Left lobe of liver (tissue), 2 donors: ENCODE results near the gene EXOC6B. TPM values are rescaled to one million over a fixed set of nuclear protein-coding genes. Genes with fewer than 3 reads are reported as not detected.

Source experiments
- ATAC-seq: fragments of 200-7000 bp; cut with Tn5 transposase; one replicate; pipeline ENCODE4 v1.9.1; 2020; ENCODE audit warnings: mild to moderate bottlenecking, moderate library complexity
- DNase-seq: peaks from one replicate; pipeline ENCODE4 v3.0.0-alpha.2; 2020; ENCODE audit warnings: low spot score
- total RNA-seq: library from RNA; stranded (reverse); gene quantifications from one replicate; pipeline ENCODE4 v1.2.1, GENCODE V29; 2021
- donor health status: DM: no; HTN: no; CAD: no; lungs with moderate emphysema.
- donor health status: DM: no; HTN: yes; CAD: no.

The EXOC6B gene
- total RNA-seq, 1 donor from 2014 or later = 9.1 TPM

GRCh38 chr2:72793798-72794440 is 31.9 kb downstream of the EXOC6B start:
- ATAC-seq = no peak
- DNase-seq = no peak

GRCh38 chr2:72789241-72789640 is 36.6 kb downstream of the EXOC6B start:
- ATAC-seq (no peak), DNase-seq (no peak)

- DNase-seq (no peak), ATAC-seq (no peak)
Observed at GRCh38 chr2:72788756-72789155, 37.1 kb downstream of the EXOC6B start.

- ATAC-seq = no peak
Observed at GRCh38 chr2:72785517-72785916, 40.3 kb downstream of the EXOC6B start.

GRCh38 chr2:72782520-72782919 is 43.3 kb downstream of the EXOC6B start:
- ATAC-seq = no peak
- no peak for DNase-seq

More at GRCh38 chr2:72785517-72785916, 40.3 kb downstream of the EXOC6B start:
- no peak for DNase-seq

- ATAC-seq (no peak), DNase-seq (no peak)
Observed at GRCh38 chr2:72781480-72781879, 44.4 kb downstream of the EXOC6B start.

- DNase-seq (no peak), ATAC-seq (peak; percentile 70)
Observed at GRCh38 chr2:72780477-72780876, 45.4 kb downstream of the EXOC6B start.

- ATAC-seq (no peak), DNase-seq (no peak)
Observed at GRCh38 chr2:72779495-72779894, 46.3 kb downstream of the EXOC6B start.

- no peak for DNase-seq
- ATAC-seq = peak; percentile 36
Observed at GRCh38 chr2:72778410-72778809, 47.4 kb downstream of the EXOC6B start.

- DNase-seq (no peak), ATAC-seq (peak; percentile 95)
Observed at GRCh38 chr2:72770879-72771461, 54.9 kb downstream of the EXOC6B start.

GRCh38 chr2:72765997-72766609 is 59.7 kb downstream of the EXOC6B start:
- ATAC-seq (no peak), DNase-seq (no peak)

- no peak for DNase-seq
- ATAC-seq = no peak
Observed at GRCh38 chr2:72762276-72762675, 63.6 kb downstream of the EXOC6B start.

- DNase-seq = no peak
- no peak for ATAC-seq
Observed at GRCh38 chr2:72759755-72760154, 66.1 kb downstream of the EXOC6B start.

GRCh38 chr2:72757177-72757775 is 68.6 kb downstream of the EXOC6B start:
- DNase-seq = no peak
- peak; percentile 66 for ATAC-seq

GRCh38 chr2:72755647-72756423 is 70.0 kb downstream of the EXOC6B start:
- no peak for DNase-seq

GRCh38 chr2:72754628-72755320 is 71.1 kb downstream of the EXOC6B start:
- ATAC-seq = no peak

More at GRCh38 chr2:72755647-72756423, 70.0 kb downstream of the EXOC6B start:
- ATAC-seq = no peak

GRCh38 chr2:72750977-72751639 is 74.7 kb downstream of the EXOC6B start:
- no peak for DNase-seq
- ATAC-seq = no peak

More at GRCh38 chr2:72754628-72755320, 71.1 kb downstream of the EXOC6B start:
- DNase-seq = no peak

- ATAC-seq (no peak), DNase-seq (no peak)
Observed at GRCh38 chr2:72750466-72750865, 75.4 kb downstream of the EXOC6B start.

- DNase-seq = no peak
- ATAC-seq = no peak
Observed at GRCh38 chr2:72747344-72747743, 78.5 kb downstream of the EXOC6B start.
